C4-2B (cell line): ENCODE measurements around the gene ZNF513.

Source experiments
- CTCF ChIP-seq: fragments of 450-650 bp; conservative IDR thresholded peaks from 2 replicates; pipeline ENCODE4 v1.5.1; 2017; ENCODE audit warnings: mild to moderate bottlenecking
- ZFX ChIP-seq: fragments of 450-650 bp; IDR thresholded peaks from 2 replicates; pipeline ENCODE4 v1.6.1; 2017

GRCh38 chr2:27351802-27352598 lies 28.5 kb downstream of the ZNF513 start:
- no peak for TF ChIP-seq CTCF
- no peak for TF ChIP-seq ZFX
